GM13977 (cell line): ENCODE measurements around the gene MMP3.
"Not testable (repeated sequence)": the region's sequence is repeated elsewhere in the genome, so short reads cannot be mapped to it uniquely, and the experiment has no call there.

Experiments
- DNase-seq: peaks from one replicate; pipeline ENCODE4 v3.0.0; 2012; ENCODE audit warnings: low spot score
- in situ Hi-C: fragments of 300-500 bp; cut with MboI; formaldehyde crosslinking; loops from one replicate; pipeline ENCODE4 v1.12.0; 2022; ENCODE audit warnings: low sequenced_read_pairs, low pct_unique_long_range_greater_than_20kb, mixed read lengths, inconsistent platforms; ENCODE audit not compliant: unreplicated experiment
- TF ChIP-seq, protein P1 (sequence below): IDR thresholded peaks from 2 replicates; pipeline ENCODE4 v1.5.1; 2012; ENCODE audit warnings: mild to moderate bottlenecking, control low read depth; ENCODE audit not compliant: insufficient read depth; ENCODE audit errors: extremely low read depth, missing control alignments

Gene MMP3

DNA sequence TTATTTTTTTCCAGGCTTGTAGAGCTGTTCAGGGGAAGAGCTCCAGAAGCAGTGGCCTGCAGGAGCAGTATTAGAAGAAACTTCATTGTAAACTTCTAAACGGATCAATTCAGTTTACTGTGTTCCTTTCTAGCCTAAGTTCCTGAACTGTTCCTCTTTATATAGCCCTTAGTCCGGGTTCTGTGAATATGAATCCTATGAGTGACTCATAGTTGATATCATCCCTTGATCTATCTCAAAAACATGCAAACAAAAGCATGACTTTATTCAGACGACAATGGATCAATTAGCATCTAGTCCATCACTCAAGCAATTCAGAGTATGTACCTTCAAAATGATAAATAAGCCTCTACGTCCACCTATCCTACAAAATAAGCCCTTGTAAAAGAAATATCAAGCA lies 31.4 kb upstream of the MMP3 start, which contains the start of gene MMP12:
Gene MMP12 (minus strand): TSS at position 131 of the 400 bp plus-strand sequence. CDS start 45 bp downstream, at position 86.
- DNase-seq = no peak
- TF ChIP-seq, protein P1, sequence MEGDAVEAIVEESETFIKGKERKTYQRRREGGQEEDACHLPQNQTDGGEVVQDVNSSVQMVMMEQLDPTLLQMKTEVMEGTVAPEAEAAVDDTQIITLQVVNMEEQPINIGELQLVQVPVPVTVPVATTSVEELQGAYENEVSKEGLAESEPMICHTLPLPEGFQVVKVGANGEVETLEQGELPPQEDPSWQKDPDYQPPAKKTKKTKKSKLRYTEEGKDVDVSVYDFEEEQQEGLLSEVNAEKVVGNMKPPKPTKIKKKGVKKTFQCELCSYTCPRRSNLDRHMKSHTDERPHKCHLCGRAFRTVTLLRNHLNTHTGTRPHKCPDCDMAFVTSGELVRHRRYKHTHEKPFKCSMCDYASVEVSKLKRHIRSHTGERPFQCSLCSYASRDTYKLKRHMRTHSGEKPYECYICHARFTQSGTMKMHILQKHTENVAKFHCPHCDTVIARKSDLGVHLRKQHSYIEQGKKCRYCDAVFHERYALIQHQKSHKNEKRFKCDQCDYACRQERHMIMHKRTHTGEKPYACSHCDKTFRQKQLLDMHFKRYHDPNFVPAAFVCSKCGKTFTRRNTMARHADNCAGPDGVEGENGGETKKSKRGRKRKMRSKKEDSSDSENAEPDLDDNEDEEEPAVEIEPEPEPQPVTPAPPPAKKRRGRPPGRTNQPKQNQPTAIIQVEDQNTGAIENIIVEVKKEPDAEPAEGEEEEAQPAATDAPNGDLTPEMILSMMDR = no peak
- in situ Hi-C loops = no loop called here

DNA sequence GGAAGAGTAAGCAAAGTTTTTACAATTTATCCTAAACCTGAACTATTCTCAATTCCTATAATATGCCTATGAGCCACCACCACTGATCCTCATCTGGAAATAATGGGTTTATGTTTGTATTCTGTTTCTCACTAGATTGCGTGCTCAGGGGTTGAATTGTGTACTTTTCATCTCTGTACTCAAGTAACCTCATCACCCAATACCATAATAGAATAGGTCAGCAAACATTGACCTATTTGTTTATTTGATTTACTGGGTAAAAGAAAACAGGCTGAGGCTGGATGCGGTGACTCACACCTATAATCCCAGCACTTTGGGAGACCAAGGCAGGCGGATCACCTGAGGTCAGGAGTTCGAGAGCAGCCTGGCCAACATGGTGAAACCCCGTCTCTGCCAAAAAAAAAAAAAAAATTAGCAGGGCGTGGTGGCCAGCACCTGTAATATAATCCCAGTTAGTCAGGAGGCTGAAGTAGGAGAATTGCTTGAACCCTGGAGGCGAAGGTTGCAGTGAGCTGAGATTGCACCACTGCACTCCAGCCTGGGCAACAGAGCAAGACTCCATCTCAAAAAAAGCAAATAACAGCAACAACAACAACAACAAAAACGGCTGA lies 26.1 kb upstream of the MMP3 start:
- in situ Hi-C loops = not testable (repeated sequence)

DNA sequence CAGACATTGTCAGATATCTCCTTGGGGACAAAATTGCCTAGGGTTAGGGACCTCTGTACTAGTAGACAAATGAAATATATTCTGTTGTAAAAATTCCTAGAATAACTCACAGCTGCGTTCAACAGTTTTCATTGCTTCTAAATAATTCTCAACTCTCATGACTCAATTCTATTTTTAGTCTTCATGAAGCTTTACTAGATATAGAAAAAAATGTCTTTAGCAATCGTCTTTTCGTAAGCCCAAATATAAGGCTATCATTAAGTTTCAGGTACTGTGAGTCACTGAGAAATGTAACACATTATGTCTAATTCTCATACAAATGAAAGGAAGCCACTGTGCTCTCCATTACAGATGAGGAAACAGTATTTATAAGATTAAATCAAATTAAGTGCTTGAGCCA lies 24.9 kb upstream of the MMP3 start:
- TF ChIP-seq, protein P1 = no peak
- no peak for DNase-seq
- in situ Hi-C loops = no loop called here

More for the DNA sequence above, 26.1 kb upstream of the MMP3 start:
- DNase-seq = not testable (repeated sequence)

DNA sequence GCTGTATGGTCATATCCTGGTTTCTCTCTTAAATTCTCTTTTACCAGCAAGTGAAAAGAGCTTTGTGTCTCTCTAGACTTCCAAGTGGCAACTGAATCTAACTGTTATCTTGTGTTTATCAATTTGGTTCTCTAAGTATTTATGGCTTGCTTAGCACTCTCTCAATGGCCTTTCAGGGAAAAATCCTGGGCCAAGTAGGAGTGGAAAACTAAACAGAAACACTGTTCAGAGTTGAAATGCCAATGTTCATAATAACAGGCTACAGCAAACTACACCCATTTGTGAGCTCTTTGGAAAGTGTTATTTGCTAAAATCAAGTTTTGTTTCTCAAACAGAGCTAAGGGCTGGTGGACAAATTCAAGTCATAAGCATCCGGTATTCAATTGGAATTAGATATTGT lies 21.3 kb upstream of the MMP3 start:
- DNase-seq = no peak
- TF ChIP-seq, protein P1 = no peak
- in situ Hi-C loops = no loop called here

DNA sequence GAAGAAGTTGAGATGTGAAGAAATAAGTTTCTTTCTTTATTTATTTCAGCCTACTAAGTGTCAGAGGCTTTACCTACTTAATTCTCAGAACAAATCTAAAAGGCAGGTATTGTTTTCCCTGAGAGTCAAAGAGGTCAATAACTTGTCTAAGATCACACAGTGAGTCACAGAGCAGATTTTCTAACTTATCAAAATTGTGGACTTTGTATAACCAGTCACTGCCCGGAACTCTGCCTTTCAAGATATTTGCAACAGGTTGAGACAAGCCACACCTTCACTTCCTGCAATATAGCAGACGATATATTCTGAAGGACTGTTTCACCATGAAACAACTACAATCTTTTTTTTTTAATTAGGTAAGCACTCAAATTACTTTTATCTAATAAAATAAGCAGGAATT lies 10.5 kb upstream of the MMP3 start:
- in situ Hi-C loops = no loop called here
- DNase-seq = no peak
- TF ChIP-seq, protein P1 = no peak

DNA sequence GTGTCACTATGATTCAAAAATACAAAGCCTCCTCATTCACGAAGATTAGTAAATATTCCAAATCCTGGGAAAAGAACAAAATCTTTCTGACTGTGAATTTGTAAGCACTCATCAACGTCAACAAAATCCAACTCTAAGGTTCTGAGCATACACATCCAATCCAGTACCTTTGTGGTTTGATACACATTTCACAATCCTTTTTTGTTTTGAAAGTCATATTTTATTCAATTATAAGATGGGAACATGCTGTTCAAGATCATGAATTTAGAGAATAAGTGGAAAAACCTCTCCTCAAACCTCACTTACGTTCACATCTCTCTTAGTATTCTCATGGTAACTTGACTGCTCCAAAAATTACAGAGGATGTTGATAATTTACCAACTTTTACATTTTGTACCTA lies 9.6 kb upstream of the MMP3 start:
- in situ Hi-C loops = no loop called here
- TF ChIP-seq, protein P1 = no peak
- no peak for DNase-seq

DNA sequence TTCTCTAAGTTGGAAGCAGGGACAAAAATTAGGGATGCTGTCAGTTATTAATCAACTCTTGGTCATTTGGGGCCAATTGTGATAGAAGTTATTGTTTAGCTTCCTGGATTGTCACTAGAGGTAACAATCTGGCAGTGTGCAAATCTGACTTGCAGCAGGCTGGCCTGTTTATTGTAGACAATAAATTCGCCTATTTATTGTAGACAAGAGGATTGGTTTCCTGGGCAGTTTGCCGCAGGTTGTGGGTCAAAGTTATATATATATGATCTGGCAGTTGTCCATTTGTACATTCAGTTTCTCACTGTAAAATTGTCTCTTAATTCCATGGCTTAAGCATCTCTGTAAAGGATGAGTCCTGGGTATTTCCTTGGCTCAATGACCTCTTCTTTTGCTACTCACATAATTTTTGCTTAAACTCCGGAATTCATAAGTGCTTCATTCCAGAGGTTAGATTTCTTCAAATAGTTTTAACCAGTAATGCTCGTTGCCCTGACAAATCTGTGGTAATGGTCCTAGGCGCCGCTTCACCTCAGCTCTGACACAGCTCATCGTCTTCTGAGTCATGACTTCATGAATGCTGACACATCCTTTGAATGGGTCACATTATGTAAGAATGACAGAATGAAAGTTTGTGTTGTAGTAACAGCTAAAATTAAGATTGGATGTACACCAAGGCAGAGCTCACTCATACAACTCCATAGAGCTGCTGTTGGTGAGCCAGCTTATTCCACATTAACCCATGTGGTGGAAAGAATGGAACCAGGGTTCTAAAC lies 7.8 kb upstream of the MMP3 start:
- DNase-seq = no peak
- in situ Hi-C loops = no loop called here
- TF ChIP-seq, protein P1 = no peak
